ENCODE results near the gene TNFRSF4.

The TNFRSF4 gene

GRCh38 chr1:1230656-1231399 lies 16.9 kb upstream of the TNFRSF4 start:
- Mint-ChIP-seq H3K4me1 (ENCODE audit: low read depth) (peaks cover 42% of the 10 kb centered on the region), H3K4me3 (peak overlapping the region; percentile 94), H3K36me3 (ENCODE audit: low read depth) (peaks cover 40% of the 10 kb centered on the region), H3K27me3 (no peaks in the 10 kb centered on the region), H3K27ac (peak overlapping the region; percentile 86), H3K9me3 (no peaks in the 10 kb centered on the region)

GRCh38 chr1:1229770-1230169 lies 15.8 kb upstream of the TNFRSF4 start:
- H3K4me3 Mint-ChIP-seq, result peak overlapping the region; percentile 94
- no peaks in the 10 kb centered on the region for H3K9me3 Mint-ChIP-seq
- H3K27me3 Mint-ChIP-seq, result no peaks in the 10 kb centered on the region
- H3K4me1 Mint-ChIP-seq (ENCODE audit: low read depth), result peaks cover 42% of the 10 kb centered on the region
- peaks cover 46% of the 10 kb centered on the region for H3K36me3 Mint-ChIP-seq (ENCODE audit: low read depth)
- H3K27ac Mint-ChIP-seq, result peak overlapping the region; percentile 80

- H3K36me3 Mint-ChIP-seq (ENCODE audit: low read depth), result peaks cover 41% of the 10 kb centered on the region
- no peak overlapping the region for H3K4me3 Mint-ChIP-seq
- no peaks in the 10 kb centered on the region for H3K9me3 Mint-ChIP-seq
- no peaks in the 10 kb centered on the region for H3K27me3 Mint-ChIP-seq
- H3K27ac Mint-ChIP-seq, result no peak overlapping the region
- peaks cover 32% of the 10 kb centered on the region for H3K4me1 Mint-ChIP-seq (ENCODE audit: low read depth)
Measured at GRCh38 chr1:1228596-1229321, 14.8 kb upstream of the TNFRSF4 start.

- no peaks in the 10 kb centered on the region for H3K9me3 Mint-ChIP-seq
- peaks cover 39% of the 10 kb centered on the region for H3K36me3 Mint-ChIP-seq (ENCODE audit: low read depth)
- H3K27me3 Mint-ChIP-seq, result no peaks in the 10 kb centered on the region
Measured at GRCh38 chr1:1228187-1228586, 14.2 kb upstream of the TNFRSF4 start.

GRCh38 chr1:1227386-1227785 lies 13.4 kb upstream of the TNFRSF4 start:
- peaks cover 45% of the 10 kb centered on the region for H3K36me3 Mint-ChIP-seq (ENCODE audit: low read depth)
- H3K9me3 Mint-ChIP-seq, result no peaks in the 10 kb centered on the region
- no peak overlapping the region for H3K27ac Mint-ChIP-seq
- no peak overlapping the region for H3K4me3 Mint-ChIP-seq
- H3K27me3 Mint-ChIP-seq, result no peaks in the 10 kb centered on the region
- peaks cover 26% of the 10 kb centered on the region for H3K4me1 Mint-ChIP-seq (ENCODE audit: low read depth)

More at GRCh38 chr1:1228187-1228586, 14.2 kb upstream of the TNFRSF4 start:
- Mint-ChIP-seq H3K4me3 (no peak overlapping the region), H3K4me1 (ENCODE audit: low read depth) (peaks cover 26% of the 10 kb centered on the region), H3K27ac (no peak overlapping the region)

GRCh38 chr1:1226566-1227362 lies 12.8 kb upstream of the TNFRSF4 start:
- Mint-ChIP-seq H3K9me3 (no peaks in the 10 kb centered on the region), H3K27ac (no peak overlapping the region), H3K4me3 (no peak overlapping the region), H3K36me3 (ENCODE audit: low read depth) (peaks cover 47% of the 10 kb centered on the region), H3K27me3 (no peaks in the 10 kb centered on the region), H3K4me1 (ENCODE audit: low read depth) (peaks cover 26% of the 10 kb centered on the region)

GRCh38 chr1:1225913-1226312 lies 12.0 kb upstream of the TNFRSF4 start:
- peaks cover 51% of the 10 kb centered on the region for H3K36me3 Mint-ChIP-seq (ENCODE audit: low read depth)
- H3K4me1 Mint-ChIP-seq (ENCODE audit: low read depth), result peaks cover 23% of the 10 kb centered on the region
- no peak overlapping the region for H3K27ac Mint-ChIP-seq
- H3K9me3 Mint-ChIP-seq, result no peaks in the 10 kb centered on the region
- H3K27me3 Mint-ChIP-seq, result no peaks in the 10 kb centered on the region
- no peak overlapping the region for H3K4me3 Mint-ChIP-seq

- H3K4me3 Mint-ChIP-seq, result no peak overlapping the region
- peaks cover 52% of the 10 kb centered on the region for H3K36me3 Mint-ChIP-seq (ENCODE audit: low read depth)
- H3K9me3 Mint-ChIP-seq, result no peaks in the 10 kb centered on the region
- H3K27ac Mint-ChIP-seq, result no peak overlapping the region
- H3K4me1 Mint-ChIP-seq (ENCODE audit: low read depth), result peaks cover 18% of the 10 kb centered on the region
- no peaks in the 10 kb centered on the region for H3K27me3 Mint-ChIP-seq
Measured at GRCh38 chr1:1225238-1225845, 11.4 kb upstream of the TNFRSF4 start.

- H3K27me3 Mint-ChIP-seq, result no peaks in the 10 kb centered on the region
- H3K4me1 Mint-ChIP-seq (ENCODE audit: low read depth), result peaks cover 10% of the 10 kb centered on the region
- H3K36me3 Mint-ChIP-seq (ENCODE audit: low read depth), result peaks cover 47% of the 10 kb centered on the region
- H3K9me3 Mint-ChIP-seq, result no peaks in the 10 kb centered on the region
- H3K4me3 Mint-ChIP-seq, result no peak overlapping the region
- H3K27ac Mint-ChIP-seq, result no peak overlapping the region
Measured at GRCh38 chr1:1223891-1224290, 9.9 kb upstream of the TNFRSF4 start.

- Mint-ChIP-seq H3K9me3 (no peaks in the 10 kb centered on the region), H3K4me1 (ENCODE audit: low read depth) (peaks cover 11% of the 10 kb centered on the region), H3K27ac (no peak overlapping the region), H3K4me3 (no peak overlapping the region), H3K27me3 (no peaks in the 10 kb centered on the region), H3K36me3 (ENCODE audit: low read depth) (peaks cover 47% of the 10 kb centered on the region)
Measured at GRCh38 chr1:1223321-1223720, 9.4 kb upstream of the TNFRSF4 start.

GRCh38 chr1:1222575-1223225 lies 8.7 kb upstream of the TNFRSF4 start:
- H3K9me3 Mint-ChIP-seq, result no peaks in the 10 kb centered on the region
- peaks cover 54% of the 10 kb centered on the region for H3K36me3 Mint-ChIP-seq (ENCODE audit: low read depth)
- H3K4me3 Mint-ChIP-seq, result no peak overlapping the region
- no peaks in the 10 kb centered on the region for H3K27me3 Mint-ChIP-seq
- no peak overlapping the region for H3K27ac Mint-ChIP-seq
- peaks cover 17% of the 10 kb centered on the region for H3K4me1 Mint-ChIP-seq (ENCODE audit: low read depth)

- Mint-ChIP-seq H3K36me3 (ENCODE audit: low read depth) (peaks cover 57% of the 10 kb centered on the region), H3K27ac (no peak overlapping the region)
Measured at GRCh38 chr1:1221887-1222574, 8.1 kb upstream of the TNFRSF4 start.

GRCh38 chr1:1220197-1220596 lies 6.2 kb upstream of the TNFRSF4 start:
- Mint-ChIP-seq H3K4me3 (no peak overlapping the region), H3K36me3 (ENCODE audit: low read depth) (peaks cover 53% of the 10 kb centered on the region), H3K9me3 (no peaks in the 10 kb centered on the region), H3K27ac (no peak overlapping the region), H3K4me1 (ENCODE audit: low read depth) (peaks cover 33% of the 10 kb centered on the region), H3K27me3 (no peaks in the 10 kb centered on the region)

More at GRCh38 chr1:1221887-1222574, 8.1 kb upstream of the TNFRSF4 start:
- no peak overlapping the region for H3K4me3 Mint-ChIP-seq
- no peaks in the 10 kb centered on the region for H3K9me3 Mint-ChIP-seq
- H3K4me1 Mint-ChIP-seq (ENCODE audit: low read depth), result peaks cover 21% of the 10 kb centered on the region
- H3K27me3 Mint-ChIP-seq, result no peaks in the 10 kb centered on the region

GRCh38 chr1:1219341-1219740 lies 5.4 kb upstream of the TNFRSF4 start:
- Mint-ChIP-seq H3K4me3 (no peak overlapping the region), H3K27me3 (no peaks in the 10 kb centered on the region), H3K9me3 (no peaks in the 10 kb centered on the region), H3K36me3 (ENCODE audit: low read depth) (peaks cover 48% of the 10 kb centered on the region), H3K4me1 (ENCODE audit: low read depth) (peaks cover 42% of the 10 kb centered on the region), H3K27ac (no peak overlapping the region)

Data from stimulated activated naive CD8-positive, alpha-beta T cell treated with anti-CD3 and anti-CD28 coated beads, Interleukin-15, Interleukin-2, amounts not matched to agents 100 ng/mL and 50 ng/mL, for 24 hours (primary cell).